HG02678 (cell line): ENCODE measurements around the gene CDA.
"Not testable (repeated sequence)": the region's sequence is repeated elsewhere in the genome, so short reads cannot be mapped to it uniquely, and the experiment has no call there.

Experiments
- ATAC-seq: cut with Tn5 transposase; IDR thresholded peaks from one replicate; pipeline ENCODE4 v1.9.1; 2021; ENCODE audit warnings: mild to moderate bottlenecking, moderate library complexity; ENCODE audit not compliant: unreplicated experiment

CDA gene

GRCh38 chr1:20586953-20587660, 1.8 kb upstream of the CDA start:
- no peak for ATAC-seq

DNA sequence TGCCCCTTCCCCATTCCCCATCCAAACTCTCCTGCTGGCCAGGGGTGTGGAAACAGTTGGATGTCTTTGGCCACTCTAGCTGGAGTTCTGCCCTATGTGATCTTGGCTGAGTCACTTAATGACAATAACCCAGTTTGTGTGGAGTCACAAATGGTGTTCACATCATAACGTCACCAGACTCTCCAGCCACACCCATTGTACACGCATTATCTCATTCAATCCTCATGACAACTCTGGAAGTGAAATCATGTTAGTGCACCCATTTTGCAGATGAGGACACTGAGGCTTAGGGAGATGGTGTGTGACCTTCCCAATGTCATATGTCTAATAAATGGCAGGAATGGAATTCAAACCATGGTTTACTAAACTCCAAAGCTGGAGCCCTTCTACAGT, 1.2 kb upstream of the CDA start:
- no peak for ATAC-seq

DNA sequence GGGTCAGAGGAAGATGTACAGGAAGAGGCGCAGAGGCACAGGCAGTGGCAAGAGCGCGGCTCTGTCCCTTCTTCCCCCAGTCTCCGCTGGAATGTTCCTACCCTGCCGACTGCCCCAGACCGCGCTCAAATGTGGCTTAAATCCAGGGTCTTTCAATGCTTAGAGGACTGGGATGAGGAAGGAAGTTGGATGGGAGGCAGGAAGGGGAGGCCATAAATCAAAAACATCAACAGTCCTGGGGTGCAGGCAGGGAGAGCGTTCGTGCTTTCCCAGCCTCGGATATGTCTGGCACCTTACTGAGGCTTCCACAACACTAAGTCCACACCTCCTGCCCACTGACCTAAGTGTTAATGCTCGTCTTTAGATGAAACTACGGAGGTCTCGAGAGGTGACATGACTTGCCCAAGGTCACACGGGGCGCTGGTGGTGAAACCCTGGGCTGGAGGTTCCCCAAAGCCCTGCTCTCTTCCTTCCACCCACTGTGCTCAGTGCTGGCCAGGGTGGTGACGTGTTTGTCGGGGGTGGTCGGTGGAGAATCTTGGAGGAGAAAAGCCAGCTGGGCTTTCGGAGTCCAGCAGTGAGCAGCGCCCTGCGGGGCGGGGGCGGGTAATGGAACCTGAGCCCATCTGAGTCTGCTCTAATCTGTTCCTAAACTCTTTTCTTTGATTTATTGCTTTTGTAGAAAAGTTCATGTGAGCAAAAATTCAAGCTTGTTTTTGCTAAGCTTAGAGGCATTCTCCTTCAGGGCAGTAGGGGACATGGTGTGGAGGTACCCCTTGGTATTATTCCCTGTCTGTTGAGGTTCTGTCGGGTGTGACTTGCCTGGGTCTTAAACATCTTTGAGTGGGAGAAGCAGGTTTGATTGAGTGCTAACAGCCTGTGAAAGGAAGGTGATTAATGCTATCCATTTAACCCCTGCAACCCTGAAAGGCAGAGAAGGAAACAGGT, 708 bp downstream of the CDA start:
- ATAC-seq: no peak

GRCh38 chr1:20590306-20590777, 1.4 kb downstream of the CDA start:
- ATAC-seq: no peak

DNA sequence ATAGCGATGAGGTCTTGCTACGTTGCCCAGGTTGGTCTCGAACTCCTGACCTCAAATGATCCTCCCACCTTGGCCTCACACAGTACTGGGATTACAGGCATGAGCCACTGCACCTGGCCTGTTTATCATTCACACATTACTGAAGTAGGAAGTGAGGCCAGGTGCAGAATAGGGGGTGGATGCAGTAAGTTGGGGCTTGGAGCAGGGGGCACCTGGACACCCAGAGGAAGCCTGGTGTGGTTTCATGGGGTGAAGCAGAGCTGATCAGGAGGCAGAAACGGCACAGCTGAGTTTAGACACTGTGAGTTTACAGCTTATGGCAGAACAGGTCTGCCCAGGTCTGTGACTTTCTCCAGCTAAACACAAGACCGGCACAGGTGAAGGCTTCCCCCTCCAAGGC, 4.9 kb downstream of the CDA start:
- no peak for ATAC-seq

GRCh38 chr1:20594746-20595145, 5.8 kb downstream of the CDA start:
- ATAC-seq: no peak

DNA sequence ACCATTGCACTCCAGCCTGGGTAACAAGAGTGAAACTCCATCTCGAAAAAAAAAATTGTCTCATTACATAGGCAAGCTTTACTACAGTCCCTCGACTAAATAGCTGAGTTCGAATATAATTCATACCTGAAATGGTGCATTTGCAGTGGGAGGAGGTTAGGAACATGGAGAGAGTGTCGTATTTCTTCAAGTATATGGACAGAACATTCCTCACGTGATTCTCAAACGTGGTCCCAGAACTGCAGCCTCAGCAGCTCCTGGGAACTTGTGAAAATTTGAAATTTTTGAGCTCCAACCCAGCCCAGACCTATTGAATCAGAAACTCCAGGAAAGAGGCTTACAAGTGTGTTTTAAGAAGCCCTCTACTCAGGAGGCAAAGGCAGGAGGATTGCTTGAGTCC, 7.2 kb downstream of the CDA start:
- no peak for ATAC-seq

- ATAC-seq: no peak
Measured at GRCh38 chr1:20597650-20598049, 8.8 kb downstream of the CDA start.

- no peak for ATAC-seq
Measured at GRCh38 chr1:20600156-20600555, 11.3 kb downstream of the CDA start.

- no peak for ATAC-seq
Measured at GRCh38 chr1:20601129-20601825, 12.4 kb downstream of the CDA start.

- ATAC-seq: no peak
Measured at GRCh38 chr1:20602851-20603450, 14.1 kb downstream of the CDA start.

DNA sequence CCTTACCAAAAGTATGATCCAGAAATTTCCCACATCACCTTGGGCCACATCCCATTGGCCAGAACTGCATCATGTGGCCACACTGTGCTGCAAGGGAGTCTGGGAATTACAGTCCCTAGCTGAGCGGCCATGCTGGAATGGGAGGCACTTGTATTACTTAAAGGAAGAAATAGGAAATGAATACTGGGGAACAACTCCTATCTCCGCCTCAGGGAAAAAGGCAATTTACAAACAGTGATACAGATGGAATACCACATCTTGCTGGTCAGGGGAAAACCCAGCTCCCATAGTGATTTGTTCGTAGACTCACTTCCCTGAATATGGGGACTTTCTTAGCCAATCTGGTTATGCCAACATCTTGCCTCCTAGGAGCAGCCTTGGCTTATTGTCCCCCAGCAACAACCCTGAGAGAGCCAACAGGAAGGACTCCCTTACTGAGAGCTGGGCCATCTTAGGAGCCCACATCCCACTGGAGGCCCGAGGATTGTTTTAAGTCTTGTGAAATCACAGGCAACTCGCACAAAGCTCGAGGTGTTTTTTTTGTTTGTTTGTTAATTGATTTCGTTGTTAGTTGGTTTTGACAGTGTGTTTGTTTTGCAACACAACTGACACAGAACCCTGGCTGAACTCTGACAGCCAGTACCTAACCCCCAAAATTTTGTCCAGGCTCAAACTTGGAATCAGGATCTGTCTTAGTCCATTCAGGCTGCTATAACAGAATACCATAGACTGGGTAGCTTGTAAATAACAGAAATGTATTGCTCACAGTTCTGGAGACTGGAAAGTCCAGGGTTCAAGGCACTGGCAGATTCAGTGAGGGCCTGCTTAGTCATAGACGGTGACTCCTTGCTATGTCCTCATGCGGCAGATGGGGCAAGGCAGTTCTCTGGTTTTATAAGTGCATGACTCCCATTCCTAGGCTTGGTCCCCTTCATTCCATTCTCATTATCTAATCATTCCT, 14.9 kb downstream of the CDA start:
- ATAC-seq: no peak

- no peak for ATAC-seq
Measured at GRCh38 chr1:20604678-20605077, 15.8 kb downstream of the CDA start.

GRCh38 chr1:20606801-20607570, 18.1 kb downstream of the CDA start:
- ATAC-seq: not testable (repeated sequence)

GRCh38 chr1:20609541-20609940, 20.6 kb downstream of the CDA start:
- ATAC-seq: no peak

DNA sequence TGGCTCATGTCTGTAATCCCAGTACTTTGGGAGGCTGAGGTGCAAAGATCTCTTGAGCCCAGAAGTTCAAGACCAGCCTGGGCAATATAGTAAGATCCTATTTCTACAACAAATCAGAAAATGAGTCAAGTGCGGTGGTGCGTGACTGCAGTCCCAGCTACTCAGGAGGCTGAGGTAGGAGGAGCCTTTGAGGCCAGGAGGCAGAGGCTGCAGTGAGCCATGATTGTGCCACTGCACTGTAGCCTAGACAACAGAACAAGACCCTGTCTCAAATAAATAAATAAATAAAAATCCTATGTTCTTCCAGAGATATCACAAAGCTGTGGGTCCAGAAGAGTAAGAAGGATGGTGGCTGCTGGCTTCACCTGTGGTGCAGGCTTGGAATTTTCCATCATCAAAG, 22.1 kb downstream of the CDA start:
- no peak for ATAC-seq

GRCh38 chr1:20611652-20612051, 22.8 kb downstream of the CDA start:
- no peak for ATAC-seq

DNA sequence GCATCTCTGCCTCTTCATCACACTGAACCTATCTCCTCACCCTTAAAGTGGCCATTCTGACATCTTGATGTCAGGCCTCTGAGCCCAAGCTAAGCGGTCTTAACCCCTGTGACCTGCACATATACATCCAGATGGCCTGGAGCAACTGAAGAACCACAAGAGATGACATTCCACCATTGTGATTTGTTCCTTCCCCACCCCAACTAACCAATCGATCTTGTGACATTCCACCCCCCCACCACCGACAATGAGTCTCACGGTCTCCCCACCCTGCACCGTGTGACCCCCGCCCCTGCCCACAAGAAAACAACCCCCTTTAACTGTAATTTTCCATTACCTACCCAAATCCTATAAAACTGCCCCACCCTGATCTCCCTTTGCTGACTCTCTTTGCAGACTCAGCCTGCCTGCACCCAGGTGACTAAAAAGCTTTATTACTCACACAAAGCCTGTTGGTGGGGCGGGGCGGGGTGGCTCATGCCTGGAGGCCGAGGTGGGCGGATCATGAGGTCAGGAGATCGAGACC, 23.4 kb downstream of the CDA start:
- ATAC-seq: no peak

DNA sequence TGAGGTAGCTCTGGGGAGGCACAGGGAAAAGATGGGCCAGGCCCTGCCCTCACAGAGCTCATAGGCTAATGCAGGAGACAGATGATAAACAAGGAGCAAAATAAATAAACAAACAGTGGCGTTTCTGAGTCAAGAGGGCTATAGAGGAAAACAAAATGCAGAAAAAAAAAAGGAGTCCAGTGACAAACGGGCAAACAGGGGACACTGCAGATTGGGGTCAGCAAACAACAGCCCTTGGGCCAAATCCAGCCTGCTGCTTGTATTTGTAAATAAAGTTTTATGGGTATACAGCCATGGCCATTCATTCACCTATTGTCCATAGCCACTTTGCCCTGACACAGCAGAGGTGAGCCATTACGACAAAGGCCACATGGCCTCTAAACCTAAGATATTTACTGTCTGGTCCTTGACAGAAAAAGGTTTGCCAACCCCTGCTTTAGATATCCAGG, 25.3 kb downstream of the CDA start:
- no peak for ATAC-seq
